GM12878 (cell line): ENCODE results near the gene FAAP100. TPM values are rescaled to one million over a fixed set of nuclear protein-coding genes. Genes with fewer than 3 reads are reported as not detected.

ENCODE experiments used
- ATAC-seq: fragments of 200-7000 bp; cut with Tn5 transposase; 3 replicates; pipeline ENCODE4 v1.9.1; 2020; ENCODE audit warnings: mild to moderate bottlenecking, moderate library complexity
- BruUV-seq: library from RNA; stranded (reverse); fragments of 400-500 nt; replicated peaks from 2 replicates; lab custom pipeline; 2021; lab: Mats Ljungman, UMichigan
- CTCF ChIA-PET: fragments of 300-600 bp; sonication (Branson Sonifier 250); formaldehyde crosslinking; extraction: SDS; loops from one replicate; lab custom pipeline; 2021; ENCODE audit warnings: inconsistent platforms; lab: Yijun Ruan, JAX
- POLR2A ChIA-PET: fragments of 350-600 bp; formaldehyde crosslinking; extraction: SDS; loops from one replicate; lab custom pipeline; 2021; ENCODE audit warnings: inconsistent platforms; lab: Charles Lee
- RAD21 ChIA-PET: fragments of 300-600 bp; sonication (Branson Sonifier 250); formaldehyde crosslinking; loops from one replicate; lab custom pipeline; 2023; ENCODE audit warnings: antibody characterized with exemption; ENCODE audit not compliant: unreplicated experiment; lab: Charles Lee
- SMC1A ChIA-PET: fragments of 300-600 bp; sonication (Branson Sonifier 250); formaldehyde crosslinking; loops from one replicate; lab custom pipeline; 2023; ENCODE audit not compliant: unreplicated experiment, uncharacterized antibody; lab: Charles Lee
- DNase-seq: peaks from one replicate; pipeline ENCODE4 v3.0.0-alpha.2; 2011; ENCODE audit warnings: low read depth, low spot score
- FAIRE-seq: peaks from 3 replicates; lab custom pipeline; 2011; peaks lifted over from hg19 to GRCh38; lab: Jason Lieb, UNC
- H2AFZ ChIP-seq: 2 replicates; pipeline ENCODE4 v1.6.0; 2011; ENCODE audit warnings: low read depth, low read length, control low read depth; ENCODE audit not compliant: control insufficient read depth
- H3K27ac ChIP-seq: 2 replicates; pipeline ENCODE4 v1.5.1; 2011; ENCODE audit warnings: control low read depth; ENCODE audit not compliant: control insufficient read depth, insufficient read depth
- H3K27me3 ChIP-seq, 2 experiments: replicated peaks in 1 of 2; 2 replicates each; pipeline versions ENCODE4 v1.6.0 to v1.6.1; 2011; ENCODE audit warnings: low read length in 1 of 2; ENCODE audit not compliant: control insufficient read depth in 2 of 2, insufficient read depth in 2 of 2
- H3K36me3 ChIP-seq, 2 experiments: 2 replicates each; pipeline ENCODE4 v1.5.1; 2011; ENCODE audit warnings: low read length in 1 of 2; ENCODE audit not compliant: control insufficient read depth in 2 of 2, insufficient read depth in 2 of 2
- H3K4me1 ChIP-seq: 2 replicates; pipeline ENCODE4 v1.6.1; 2011; ENCODE audit warnings: mild to moderate bottlenecking, low read length, moderate library complexity, mixed read lengths; ENCODE audit not compliant: control insufficient read depth, insufficient read depth
- H3K4me2 ChIP-seq: 2 replicates; pipeline ENCODE4 v1.6.0; 2011; ENCODE audit warnings: control low read depth; ENCODE audit not compliant: control insufficient read depth, insufficient read depth
- H3K4me3 ChIP-seq: fragments of 200-600 bp; sonication (generic); 2 replicates; pipeline ENCODE4 v1.5.1; 2016
- H3K79me2 ChIP-seq: 2 replicates; pipeline ENCODE4 v1.6.0; 2011; ENCODE audit warnings: low read length; ENCODE audit not compliant: control insufficient read depth, insufficient read depth
- H3K9ac ChIP-seq: 2 replicates; pipeline ENCODE4 v1.8.0; 2011; ENCODE audit warnings: low read length, control low read depth, mixed read lengths; ENCODE audit not compliant: control insufficient read depth, insufficient read depth
- H3K9me3 ChIP-seq: replicated peaks from 3 replicates; pipeline ENCODE4 v1.5.1; 2011; ENCODE audit warnings: mild to moderate bottlenecking, low read length; ENCODE audit not compliant: control insufficient read depth, insufficient read depth
- H4K20me1 ChIP-seq: 2 replicates; pipeline ENCODE4 v1.6.0; 2011; ENCODE audit not compliant: control insufficient read depth, insufficient read depth
- CEBPZ ChIP-seq: fragments of 150-350 bp; IDR thresholded peaks from 2 replicates; pipeline ENCODE4 v1.6.1; 2016; ENCODE audit warnings: low read depth, low read length
- POLR2A ChIP-seq: IDR thresholded peaks from 2 replicates; pipeline ENCODE4 v1.6.1; 2011; ENCODE audit warnings: low read depth, mild to moderate bottlenecking, low read length
- RCOR1 ChIP-seq: conservative IDR thresholded peaks from 2 replicates; pipeline ENCODE4 v1.6.1; 2012; ENCODE audit warnings: low read depth, low read length, improper control_type of control experiment
- TCF3 ChIP-seq: IDR thresholded peaks from 2 replicates; pipeline ENCODE4 v1.6.1; 2012; ENCODE audit warnings: low read depth, mild to moderate bottlenecking, low read length, borderline replicate concordance; ENCODE audit not compliant: insufficient read depth
- ZNF24 ChIP-seq: fragments of 450-650 bp; IDR thresholded peaks from 2 replicates; pipeline ENCODE4 v1.6.1; 2017; ENCODE audit warnings: antibody characterized with exemption, mild to moderate bottlenecking
- WGBS: methylation state at CpG from one replicate; pipeline ENCODE4 v1.1.6; 2016; ENCODE audit warnings: low lambda C conversion rate; ENCODE audit not compliant: insufficient replicate concordance, insufficient coverage; ENCODE audit errors: missing lambda C conversion rate; 5-methylcytosine and 5-hydroxymethylcytosine counted together
- in situ Hi-C: fragments of 300-500 bp; cut with MboI; formaldehyde crosslinking; loops from 9 replicates; pipeline ENCODE4 v1.14.3; 2018; ENCODE audit warnings: mixed read lengths
- intact Hi-C: fragments of 100-400 bp; cut with micrococcal nuclease; formaldehyde crosslinking; loops from one replicate; pipeline ENCODE4 v1.14.2; 2022; ENCODE audit not compliant: unreplicated experiment
- polyA plus RNA-seq, 11 experiments: library from polyadenylated mRNA; depleted of rRNA in 4 of 11; unstranded in 6 of 11; stranded (reverse) in 5 of 11; fragments of >200 nt; fragmentation: Nextera tagmentation in 4 of 11; fragmentation: Illumina TruSeq in 1 of 11; extraction: Ambion mirVana in 4 of 11; extraction: Trizol in 1 of 11; gene quantifications; 1 replicate in 1 of 11; 2 replicates in 10 of 11; pipeline versions ENCODE4 v1.2.1 to v1.2.3, GENCODE V29; 2011 to 2016; ENCODE audit warnings: inconsistent platforms in 2 of 11, missing spikeins in 2 of 11, low read depth in 1 of 11
- total RNA-seq, 4 experiments: library from RNA; depleted of rRNA in 3 of 4; stranded (reverse); fragments of >200 nt in 3 of 4; fragmentation: Illumina TruSeq in 1 of 4; extraction: Trizol in 1 of 4; gene quantifications; 2 replicates each; pipeline versions ENCODE4 v1.2.1 to v1.2.3, GENCODE V29; 2013 to 2021

The FAAP100 gene
- total and polyA plus RNA-seq, 10 of the 15 experiments (the other 5 are each of a cell fraction or from before 2014, with no cell fraction given) = 0.11 to 46.2 (median 17.1) TPM

GRCh38 chr17:81580481-81580880, 28.3 kb upstream of the FAAP100 start (continued):
- TF ChIP-seq CEBPZ = no peak
- TF ChIP-seq ZNF24 = no peak
- no peak for TF ChIP-seq TCF3

- no peak for ATAC-seq
- no peak for FAIRE-seq
Measured at GRCh38 chr17:81579821-81580321, 27.7 kb upstream of the FAAP100 start.

More at GRCh38 chr17:81579821-81580321, 27.7 kb upstream of the FAAP100 start:
- no peak overlapping the region for H3K4me3 ChIP-seq
- no TSS peak for BruUV-seq
- H3K27ac ChIP-seq = no peak overlapping the region
- TF ChIP-seq RCOR1 (no peak), POLR2A (peak; percentile 28; the same call in 1 of the 2 replicates)
- no peak overlapping the region for H2AFZ ChIP-seq
- no peak for DNase-seq
- CTCF ChIA-PET = interaction anchor here (0.8 to 1.6 kb wide), 3 partner anchors 18 to 28 kb away, joined by 3 to 4 read pairs (median 3); no protein-coding TSS in a partner anchor
- H3K4me2 ChIP-seq = no peak overlapping the region
- H3K9me3 ChIP-seq = no peaks in the 10 kb centered on the region
- no peaks in the 10 kb centered on the region for H3K79me2 ChIP-seq
- SMC1A ChIA-PET = interaction anchor here (0.8 kb wide), 1 partner anchor 18 kb away, joined by 3 read pairs; no protein-coding TSS in a partner anchor
- in situ Hi-C loops (no loop called here), intact Hi-C loops (no loop called here)
- WGBS = 98% methylated on average over 10 of the region's 10 CpGs
- H3K4me1 ChIP-seq = no peaks in the 10 kb centered on the region
- no peaks in the 10 kb centered on the region for H4K20me1 ChIP-seq
- no peak overlapping the region for H3K9ac ChIP-seq
- RAD21 ChIA-PET = no interaction called here
- POLR2A ChIA-PET = no interaction called here
- no peaks in the 10 kb centered on the region for H3K27me3 ChIP-seq
- peaks cover 14 to 24% of the 10 kb centered on the region in 2 experiments for H3K36me3 ChIP-seq
